Upper lobe of left lung (tissue), 4 donors: ENCODE measurements around the gene OSBP2.

ENCODE experiments used
- POLR2A ChIP-seq, 4 donors: fragments of 450-650 bp; IDR thresholded peaks; one replicate each; pipeline ENCODE4 v1.5.1; 2016 to 2017; ENCODE audit warnings: antibody characterized with exemption in 4 of 4, mild to moderate bottlenecking in 2 of 4
- TF ChIP-seq, protein P1 (sequence below), 6 experiments: fragments of 450-650 bp in 4 of 6; fragments of 200-600 bp in 2 of 6; sonication (generic) in 2 of 6; IDR thresholded peaks; one replicate each; pipeline ENCODE4 v1.5.1; 2016 to 2019; ENCODE audit warnings: antibody characterized with exemption in 6 of 6

DNA sequence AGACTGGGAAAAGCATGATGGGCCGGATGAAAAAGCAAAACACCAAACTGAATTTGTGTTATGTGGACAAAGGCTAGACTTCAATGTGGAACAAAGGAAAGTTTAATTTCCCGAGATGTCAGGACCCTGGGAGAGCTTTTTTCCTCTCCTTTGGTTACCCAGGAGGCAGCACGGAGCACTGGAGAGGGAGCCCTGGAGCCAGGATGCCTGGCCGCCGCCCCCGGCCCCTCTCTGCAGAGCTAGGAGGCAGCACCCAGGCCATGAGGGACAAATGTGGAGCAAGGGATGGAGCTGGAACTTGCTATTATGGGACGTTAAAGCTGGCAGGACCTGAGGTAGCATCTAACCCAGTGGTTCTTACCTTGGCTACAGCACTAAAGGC, 165.0 kb downstream of the OSBP2 start:
- TF ChIP-seq, protein P1, sequence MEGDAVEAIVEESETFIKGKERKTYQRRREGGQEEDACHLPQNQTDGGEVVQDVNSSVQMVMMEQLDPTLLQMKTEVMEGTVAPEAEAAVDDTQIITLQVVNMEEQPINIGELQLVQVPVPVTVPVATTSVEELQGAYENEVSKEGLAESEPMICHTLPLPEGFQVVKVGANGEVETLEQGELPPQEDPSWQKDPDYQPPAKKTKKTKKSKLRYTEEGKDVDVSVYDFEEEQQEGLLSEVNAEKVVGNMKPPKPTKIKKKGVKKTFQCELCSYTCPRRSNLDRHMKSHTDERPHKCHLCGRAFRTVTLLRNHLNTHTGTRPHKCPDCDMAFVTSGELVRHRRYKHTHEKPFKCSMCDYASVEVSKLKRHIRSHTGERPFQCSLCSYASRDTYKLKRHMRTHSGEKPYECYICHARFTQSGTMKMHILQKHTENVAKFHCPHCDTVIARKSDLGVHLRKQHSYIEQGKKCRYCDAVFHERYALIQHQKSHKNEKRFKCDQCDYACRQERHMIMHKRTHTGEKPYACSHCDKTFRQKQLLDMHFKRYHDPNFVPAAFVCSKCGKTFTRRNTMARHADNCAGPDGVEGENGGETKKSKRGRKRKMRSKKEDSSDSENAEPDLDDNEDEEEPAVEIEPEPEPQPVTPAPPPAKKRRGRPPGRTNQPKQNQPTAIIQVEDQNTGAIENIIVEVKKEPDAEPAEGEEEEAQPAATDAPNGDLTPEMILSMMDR (IDR thresholded peaks at IDR 0.05) = no peak
- no peak for TF ChIP-seq POLR2A (IDR thresholded peaks at IDR 0.05)
